HEK293 (cell line): Measurements from ENCODE around the gene CNKSR2.

Experiments
- CTCF ChIA-PET: fragments of 350-600 bp; formaldehyde crosslinking; extraction: SDS; loops from one replicate; lab custom pipeline; 2021; ENCODE audit warnings: antibody characterized with exemption; lab: Yijun Ruan, JAX
- POLR2A ChIA-PET: fragments of 300-600 bp; formaldehyde crosslinking; extraction: SDS; loops from one replicate; lab custom pipeline; 2020; ENCODE audit warnings: antibody characterized with exemption, inconsistent platforms; lab: Yijun Ruan, JAX
- H3K27ac ChIP-seq: fragments of 200-500 bp; sonication (Bioruptor generic); 2 replicates; pipeline ENCODE4 v1.5.1; 2014; ENCODE audit warnings: low read depth, low read length, control low read depth, inconsistent platforms; ENCODE audit errors: extremely low read depth
- H3K36me3 ChIP-seq, 2 experiments: fragments of 200-500 bp in 1 of 2; sonication (Bioruptor generic) in 1 of 2; 1 replicate in 1 of 2; 2 replicates in 1 of 2; pipeline ENCODE4 v1.5.1; 2014 to 2017; ENCODE audit warnings: inconsistent platforms in 2 of 2, low read length in 2 of 2; ENCODE audit not compliant: control insufficient read depth in 2 of 2, insufficient read depth in 1 of 2
- H3K4me1 ChIP-seq: fragments of 200-500 bp; sonication (Bioruptor generic); 2 replicates; pipeline ENCODE4 v1.5.1; 2014; ENCODE audit warnings: mild to moderate bottlenecking, low read length, inconsistent platforms; ENCODE audit not compliant: control insufficient read depth, insufficient read depth
- H3K4me3 ChIP-seq: 2 replicates; pipeline ENCODE4 v1.5.1; 2011; ENCODE audit warnings: low read depth, mild to moderate bottlenecking, control low read depth, low read length, moderate library complexity
- H3K9me3 ChIP-seq: fragments of 200-500 bp; sonication (Bioruptor generic); 2 replicates; pipeline ENCODE4 v1.5.1; 2014; ENCODE audit warnings: low read depth, low read length, inconsistent platforms; ENCODE audit not compliant: control insufficient read depth, insufficient read depth
- KLF8 ChIP-seq: fragments of 450-650 bp; formaldehyde crosslinking; IDR thresholded peaks from 2 replicates; pipeline ENCODE4 v1.5.1; 2016; ENCODE audit warnings: missing biosample characterization, missing genetic modification characterization
- OVOL3 ChIP-seq: fragments of 450-650 bp; formaldehyde crosslinking; IDR thresholded peaks from 2 replicates; pipeline ENCODE4 v1.5.1; 2016; ENCODE audit warnings: missing biosample characterization, missing genetic modification characterization
- RBAK ChIP-seq: fragments of 450-650 bp; formaldehyde crosslinking; IDR thresholded peaks from 2 replicates; pipeline ENCODE4 v1.5.1; 2016; ENCODE audit warnings: missing biosample characterization, missing genetic modification characterization
- SETDB1 ChIP-seq: IDR thresholded peaks from one replicate; pipeline ENCODE4 v1.6.1; 2017; ENCODE audit warnings: mild to moderate bottlenecking, low read length, moderate library complexity, mixed read lengths; ENCODE audit not compliant: insufficient read length
- SP3 ChIP-seq: fragments of 450-650 bp; formaldehyde crosslinking; IDR thresholded peaks from 2 replicates; pipeline ENCODE4 v1.5.1; 2016; ENCODE audit warnings: missing biosample characterization, missing genetic modification characterization
- SP7 ChIP-seq: fragments of 450-650 bp; formaldehyde crosslinking; IDR thresholded peaks from 2 replicates; pipeline ENCODE4 v1.5.1; 2016; ENCODE audit warnings: missing biosample characterization, missing genetic modification characterization
- ZEB2 ChIP-seq: fragments of 450-650 bp; formaldehyde crosslinking; IDR thresholded peaks from 2 replicates; pipeline ENCODE4 v1.5.1; 2016; ENCODE audit warnings: missing biosample characterization, missing genetic modification characterization
- ZNF16 ChIP-seq: fragments of 450-650 bp; formaldehyde crosslinking; IDR thresholded peaks from 2 replicates; pipeline ENCODE4 v1.5.1; 2016; ENCODE audit warnings: low read depth, missing biosample characterization, missing genetic modification characterization
- ZNF221 ChIP-seq: fragments of 450-650 bp; formaldehyde crosslinking; IDR thresholded peaks from 2 replicates; pipeline ENCODE4 v1.5.1; 2017; ENCODE audit warnings: missing biosample characterization, missing genetic modification characterization, borderline replicate concordance
- ZNF266 ChIP-seq: fragments of 450-650 bp; formaldehyde crosslinking; IDR thresholded peaks from 2 replicates; pipeline ENCODE4 v1.5.1; 2016; ENCODE audit warnings: missing biosample characterization, missing genetic modification characterization, low read depth
- ZNF404 ChIP-seq: fragments of 450-650 bp; formaldehyde crosslinking; IDR thresholded peaks from 2 replicates; pipeline ENCODE4 v1.5.1; 2017; ENCODE audit warnings: missing biosample characterization, missing genetic modification characterization
- ZNF548 ChIP-seq: fragments of 450-650 bp; formaldehyde crosslinking; IDR thresholded peaks from 2 replicates; pipeline ENCODE4 v1.5.1; 2016; ENCODE audit warnings: missing biosample characterization, missing genetic modification characterization
- ZNF571 ChIP-seq: fragments of 450-650 bp; formaldehyde crosslinking; IDR thresholded peaks from 2 replicates; pipeline ENCODE4 v1.5.0; 2017; ENCODE audit warnings: missing biosample characterization, missing genetic modification characterization
- ZNF76 ChIP-seq: fragments of 450-650 bp; formaldehyde crosslinking; IDR thresholded peaks from 2 replicates; pipeline ENCODE4; 2016; ENCODE audit warnings: low read depth, missing biosample characterization, missing genetic modification characterization, borderline replicate concordance
- ZNF792 ChIP-seq: fragments of 450-650 bp; formaldehyde crosslinking; IDR thresholded peaks from 2 replicates; pipeline ENCODE4 v1.5.1; 2016; ENCODE audit warnings: missing biosample characterization, missing genetic modification characterization
- TF ChIP-seq, protein P1 (sequence below): fragments of 450-650 bp; formaldehyde crosslinking; IDR thresholded peaks from 2 replicates; pipeline ENCODE4 v1.5.0; 2017; ENCODE audit warnings: missing biosample characterization, missing genetic modification characterization, borderline replicate concordance
- TF ChIP-seq, protein P2 (sequence below): fragments of 450-650 bp; formaldehyde crosslinking; IDR thresholded peaks from 2 replicates; pipeline ENCODE4 v1.5.1; 2016; ENCODE audit warnings: missing biosample characterization, missing genetic modification characterization
- TF ChIP-seq, protein P3 (sequence below): fragments of 450-650 bp; formaldehyde crosslinking; IDR thresholded peaks from 2 replicates; pipeline ENCODE4 v1.5.1; 2016; ENCODE audit warnings: missing biosample characterization, missing genetic modification characterization
- TF ChIP-seq, protein P4 (sequence below): fragments of 450-650 bp; formaldehyde crosslinking; IDR thresholded peaks from 2 replicates; pipeline ENCODE4 v1.5.1; 2016; ENCODE audit warnings: missing biosample characterization, missing genetic modification characterization, borderline replicate concordance

CNKSR2 gene

DNA sequence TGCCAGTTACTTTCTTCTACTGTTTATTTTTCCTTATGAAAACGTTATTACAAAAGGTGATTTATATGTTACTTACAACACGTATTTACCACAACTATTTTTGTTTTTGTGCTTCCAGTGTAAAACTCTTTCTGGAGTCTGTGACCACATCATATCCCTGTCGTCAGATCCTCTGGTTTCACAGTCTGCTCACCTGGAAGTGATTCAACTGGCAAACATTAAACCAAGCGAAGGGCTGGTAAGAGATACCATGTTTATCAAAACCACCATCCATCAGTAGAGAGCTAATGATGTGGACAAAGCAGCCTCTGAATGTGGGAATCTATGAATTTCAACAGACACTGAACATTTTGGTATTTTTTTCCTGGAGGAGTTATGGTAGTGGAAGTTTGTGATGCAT is 116.1 kb downstream of the CNKSR2 start:
- ChIA-PET POLR2A (no interaction called here), CTCF (interaction anchor here (2.4 kb wide), 1 partner anchor 10 kb away, joined by 11 read pairs; no protein-coding TSS in a partner anchor)
- no peak overlapping the region for H3K4me3 ChIP-seq
- no peaks in the 10 kb centered on the region for H3K9me3 ChIP-seq
- H3K27ac ChIP-seq: no peak overlapping the region
- no peaks in the 10 kb centered on the region; the same call in 1 of the 2 replicates for H3K4me1 ChIP-seq
- H3K36me3 ChIP-seq: no peaks in the 10 kb centered on the region
- TF ChIP-seq ZNF548 (no peak), ZNF266 (tag by site-specific recombination) (no peak), SP3 (tag by site-specific recombination) (no peak), OVOL3 (tag by site-specific recombination) (no peak), KLF8 (no peak), RBAK (tag by site-specific recombination) (no peak), ZNF792 (tag by site-specific recombination) (no peak), ZNF404 (tag by site-specific recombination) (no peak), ZNF571 (tag by site-specific recombination) (no peak), SETDB1 (no peak), ZNF16 (tag by site-specific recombination) (no peak), ZNF76 (tag by site-specific recombination) (no peak), ZNF221 (tag by site-specific recombination) (no peak), ZEB2 (tag by site-specific recombination) (no peak), SP7 (tag by site-specific recombination) (no peak)
- TF ChIP-seq, protein P1, sequence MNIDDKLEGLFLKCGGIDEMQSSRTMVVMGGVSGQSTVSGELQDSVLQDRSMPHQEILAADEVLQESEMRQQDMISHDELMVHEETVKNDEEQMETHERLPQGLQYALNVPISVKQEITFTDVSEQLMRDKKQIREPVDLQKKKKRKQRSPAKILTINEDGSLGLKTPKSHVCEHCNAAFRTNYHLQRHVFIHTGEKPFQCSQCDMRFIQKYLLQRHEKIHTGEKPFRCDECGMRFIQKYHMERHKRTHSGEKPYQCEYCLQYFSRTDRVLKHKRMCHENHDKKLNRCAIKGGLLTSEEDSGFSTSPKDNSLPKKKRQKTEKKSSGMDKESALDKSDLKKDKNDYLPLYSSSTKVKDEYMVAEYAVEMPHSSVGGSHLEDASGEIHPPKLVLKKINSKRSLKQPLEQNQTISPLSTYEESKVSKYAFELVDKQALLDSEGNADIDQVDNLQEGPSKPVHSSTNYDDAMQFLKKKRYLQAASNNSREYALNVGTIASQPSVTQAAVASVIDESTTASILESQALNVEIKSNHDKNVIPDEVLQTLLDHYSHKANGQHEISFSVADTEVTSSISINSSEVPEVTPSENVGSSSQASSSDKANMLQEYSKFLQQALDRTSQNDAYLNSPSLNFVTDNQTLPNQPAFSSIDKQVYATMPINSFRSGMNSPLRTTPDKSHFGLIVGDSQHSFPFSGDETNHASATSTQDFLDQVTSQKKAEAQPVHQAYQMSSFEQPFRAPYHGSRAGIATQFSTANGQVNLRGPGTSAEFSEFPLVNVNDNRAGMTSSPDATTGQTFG (tag by site-specific recombination): no peak
- TF ChIP-seq, protein P2, sequence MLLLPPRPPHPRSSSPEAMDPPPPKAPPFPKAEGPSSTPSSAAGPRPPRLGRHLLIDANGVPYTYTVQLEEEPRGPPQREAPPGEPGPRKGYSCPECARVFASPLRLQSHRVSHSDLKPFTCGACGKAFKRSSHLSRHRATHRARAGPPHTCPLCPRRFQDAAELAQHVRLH (tag by site-specific recombination): no peak
- TF ChIP-seq, protein P3, sequence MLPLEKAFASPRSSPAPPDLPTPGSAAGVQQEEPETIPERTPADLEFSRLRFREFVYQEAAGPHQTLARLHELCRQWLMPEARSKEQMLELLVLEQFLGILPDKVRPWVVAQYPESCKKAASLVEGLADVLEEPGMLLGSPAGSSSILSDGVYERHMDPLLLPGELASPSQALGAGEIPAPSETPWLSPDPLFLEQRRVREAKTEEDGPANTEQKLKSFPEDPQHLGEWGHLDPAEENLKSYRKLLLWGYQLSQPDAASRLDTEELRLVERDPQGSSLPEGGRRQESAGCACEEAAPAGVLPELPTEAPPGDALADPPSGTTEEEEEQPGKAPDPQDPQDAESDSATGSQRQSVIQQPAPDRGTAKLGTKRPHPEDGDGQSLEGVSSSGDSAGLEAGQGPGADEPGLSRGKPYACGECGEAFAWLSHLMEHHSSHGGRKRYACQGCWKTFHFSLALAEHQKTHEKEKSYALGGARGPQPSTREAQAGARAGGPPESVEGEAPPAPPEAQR (tag by site-specific recombination): no peak
- TF ChIP-seq, protein P4, sequence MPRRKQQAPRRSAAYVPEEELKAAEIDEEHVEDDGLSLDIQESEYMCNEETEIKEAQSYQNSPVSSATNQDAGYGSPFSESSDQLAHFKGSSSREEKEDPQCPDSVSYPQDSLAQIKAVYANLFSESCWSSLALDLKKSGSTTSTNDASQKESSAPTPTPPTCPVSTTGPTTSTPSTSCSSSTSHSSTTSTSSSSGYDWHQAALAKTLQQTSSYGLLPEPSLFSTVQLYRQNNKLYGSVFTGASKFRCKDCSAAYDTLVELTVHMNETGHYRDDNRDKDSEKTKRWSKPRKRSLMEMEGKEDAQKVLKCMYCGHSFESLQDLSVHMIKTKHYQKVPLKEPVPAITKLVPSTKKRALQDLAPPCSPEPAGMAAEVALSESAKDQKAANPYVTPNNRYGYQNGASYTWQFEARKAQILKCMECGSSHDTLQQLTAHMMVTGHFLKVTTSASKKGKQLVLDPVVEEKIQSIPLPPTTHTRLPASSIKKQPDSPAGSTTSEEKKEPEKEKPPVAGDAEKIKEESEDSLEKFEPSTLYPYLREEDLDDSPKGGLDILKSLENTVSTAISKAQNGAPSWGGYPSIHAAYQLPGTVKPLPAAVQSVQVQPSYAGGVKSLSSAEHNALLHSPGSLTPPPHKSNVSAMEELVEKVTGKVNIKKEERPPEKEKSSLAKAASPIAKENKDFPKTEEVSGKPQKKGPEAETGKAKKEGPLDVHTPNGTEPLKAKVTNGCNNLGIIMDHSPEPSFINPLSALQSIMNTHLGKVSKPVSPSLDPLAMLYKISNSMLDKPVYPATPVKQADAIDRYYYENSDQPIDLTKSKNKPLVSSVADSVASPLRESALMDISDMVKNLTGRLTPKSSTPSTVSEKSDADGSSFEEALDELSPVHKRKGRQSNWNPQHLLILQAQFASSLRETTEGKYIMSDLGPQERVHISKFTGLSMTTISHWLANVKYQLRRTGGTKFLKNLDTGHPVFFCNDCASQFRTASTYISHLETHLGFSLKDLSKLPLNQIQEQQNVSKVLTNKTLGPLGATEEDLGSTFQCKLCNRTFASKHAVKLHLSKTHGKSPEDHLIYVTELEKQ: no peak
